HCT116 (cell line): ENCODE data around the gene BEND3. TPM values are rescaled to one million over a fixed set of nuclear protein-coding genes. Genes with fewer than 3 reads are reported as not detected.
"Not testable (repeated sequence)": the region's sequence is repeated elsewhere in the genome, so short reads cannot be mapped to it uniquely, and the experiment has no call there.

Experiments
- ATAC-seq: fragments of 200-7000 bp; cut with Tn5 transposase; 2 replicates; pipeline ENCODE4 v1.9.1; 2020; ENCODE audit warnings: mild to moderate bottlenecking, moderate library complexity
- BruUV-seq: library from RNA; stranded (reverse); fragments of 400-500 nt; replicated peaks from 2 replicates; lab custom pipeline; 2021; lab: Mats Ljungman, UMichigan
- CTCF ChIA-PET: fragments of 300-600 bp; sonication (Branson Sonifier 250); formaldehyde crosslinking; loops from one replicate; lab custom pipeline; 2021; ENCODE audit warnings: antibody characterized with exemption; lab: Charles Lee
- POLR2A ChIA-PET: fragments of 300-600, 350-600 bp; sonication (Branson Sonifier 250); formaldehyde crosslinking; loops from one replicate; lab custom pipeline; 2021; ENCODE audit warnings: antibody characterized with exemption; lab: Charles Lee
- RAD21 ChIA-PET, 2 experiments: fragments of 300-600 bp; sonication (Branson Sonifier 250); formaldehyde crosslinking; loops; one replicate each; lab custom pipeline; 2023; ENCODE audit warnings: low total read pairs in 2 of 2; ENCODE audit not compliant: uncharacterized antibody in 2 of 2, unreplicated experiment in 2 of 2, low non-redundant PET in 1 of 2; lab: Charles Lee
- DNase-seq: peaks from one replicate; pipeline ENCODE4 v3.0.0-alpha.2; 2010; ENCODE audit warnings: low read depth, low spot score
- H2AFZ ChIP-seq: fragments of 200-600 bp; shearing (Covaris generic), sonication (generic); 2 replicates; pipeline ENCODE4 v1.6.1; 2017; ENCODE audit warnings: low read depth, mixed run types, mixed read lengths, antibody characterized with exemption, low read length; ENCODE audit not compliant: poor library complexity, severe bottlenecking
- H3K27ac ChIP-seq: 2 replicates; pipeline ENCODE4 v1.5.1; 2012; ENCODE audit warnings: low read depth, low read length
- H3K27me3 ChIP-seq: fragments of 200-600 bp; sonication (generic); 2 replicates; pipeline ENCODE4 v1.6.1; 2016; ENCODE audit warnings: mixed run types, low read length, mixed read lengths; ENCODE audit not compliant: insufficient read depth
- H3K36me3 ChIP-seq, 2 experiments: fragments of 200-500 bp in 1 of 2; fragments of 200-600 bp in 1 of 2; sonication (Bioruptor generic) in 1 of 2; sonication (generic) in 1 of 2; 2 replicates each; pipeline versions ENCODE4 v1.5.1 to v1.6.1; 2014 to 2016; ENCODE audit warnings: low read length in 2 of 2, inconsistent platforms in 1 of 2, mixed read lengths in 1 of 2, mixed run types in 1 of 2; ENCODE audit not compliant: insufficient read depth in 2 of 2, control insufficient read depth in 1 of 2
- H3K4me1 ChIP-seq, 2 experiments: fragments of 200-600 bp in 1 of 2; sonication (generic) in 1 of 2; 2 replicates each; pipeline versions ENCODE4 v1.5.1 to v1.6.1; 2012 to 2017; ENCODE audit warnings: low read length in 2 of 2, inconsistent platforms in 1 of 2, mild to moderate bottlenecking in 1 of 2, mixed read lengths in 1 of 2, mixed run types in 1 of 2, moderate library complexity in 1 of 2; ENCODE audit not compliant: insufficient read depth in 2 of 2, control insufficient read depth in 1 of 2
- H3K4me2 ChIP-seq: fragments of 200-600 bp; sonication (generic); 2 replicates; pipeline ENCODE4 v1.6.1; 2017; ENCODE audit warnings: mixed run types, low read length, mixed read lengths
- H3K4me3 ChIP-seq, 2 experiments: fragments of 200-600 bp in 1 of 2; sonication (generic) in 1 of 2; replicated peaks in 1 of 2; 2 replicates each; pipeline ENCODE4 v1.5.1; 2011 to 2016; ENCODE audit warnings: low read length in 2 of 2, control low read depth in 1 of 2, low read depth in 1 of 2, mild to moderate bottlenecking in 1 of 2, mixed read lengths in 1 of 2, mixed run types in 1 of 2
- H3K79me2 ChIP-seq: fragments of 200-600 bp; sonication (generic); 2 replicates; pipeline ENCODE4 v1.6.1; 2017; ENCODE audit warnings: mild to moderate bottlenecking, mixed run types, low read length, moderate library complexity, mixed read lengths; ENCODE audit not compliant: insufficient read depth
- H3K9ac ChIP-seq: fragments of 200-600 bp; sonication (generic); 2 replicates; pipeline ENCODE4 v1.6.1; 2016; ENCODE audit warnings: low read length, mixed read lengths
- H3K9me2 ChIP-seq: fragments of 200-600 bp; sonication (generic), shearing (Covaris generic); 2 replicates; pipeline ENCODE4 v1.6.1; 2017; ENCODE audit warnings: mixed run types, mild to moderate bottlenecking, moderate library complexity; ENCODE audit not compliant: insufficient read depth
- H3K9me3 ChIP-seq, 2 experiments: fragments of 200-500 bp in 1 of 2; fragments of 200-600 bp in 1 of 2; sonication (Bioruptor generic) in 1 of 2; sonication (generic) in 1 of 2; 2 replicates each; pipeline ENCODE4 v1.6.1; 2014 to 2017; ENCODE audit warnings: low read length in 2 of 2, mixed read lengths in 2 of 2, inconsistent platforms in 1 of 2, low read depth in 1 of 2, mild to moderate bottlenecking in 1 of 2, mixed run types in 1 of 2, moderate library complexity in 1 of 2; ENCODE audit not compliant: control insufficient read depth in 1 of 2, insufficient read depth in 1 of 2
- H4K20me1 ChIP-seq: fragments of 200-600 bp; sonication (generic), shearing (Covaris generic); 2 replicates; pipeline ENCODE4 v1.6.1; 2017; ENCODE audit warnings: mixed run types, mild to moderate bottlenecking, moderate library complexity; ENCODE audit not compliant: insufficient read depth
- intact Hi-C: fragments of 100-400 bp; cut with micrococcal nuclease; formaldehyde crosslinking; loops from 2 replicates; pipeline ENCODE4 v1.10.0; 2022
- total RNA-seq: library from RNA; stranded (reverse); gene quantifications from one replicate; pipeline ENCODE4 v1.2.1, GENCODE V29; 2021; ENCODE audit not compliant: unreplicated experiment

BEND3 gene
- total RNA-seq, 1 experiment from 2014 or later = 6.3 TPM

- H3K4me2 ChIP-seq, H3K9ac ChIP-seq, H2AFZ ChIP-seq, H4K20me1 ChIP-seq, CTCF ChIA-PET, H3K79me2 ChIP-seq, BruUV-seq, intact Hi-C loops, H3K27ac ChIP-seq, H3K9me3 ChIP-seq, POLR2A ChIA-PET, RAD21 ChIA-PET, H3K4me3 ChIP-seq, H3K36me3 ChIP-seq, H3K27me3 ChIP-seq, ATAC-seq, DNase-seq, H3K9me2 ChIP-seq: not testable (repeated sequence)
- peaks cover 6 to 15% of the 10 kb centered on the region in 2 experiments; a peak in 3 of 4 replicates for H3K4me1 ChIP-seq
Measured at GRCh38 chr6:107136324-107136723, 21.0 kb upstream of the BEND3 start.

GRCh38 chr6:107135048-107135680 lies 19.8 kb upstream of the BEND3 start:
- H3K27me3 ChIP-seq, H3K9me2 ChIP-seq, BruUV-seq, POLR2A ChIA-PET, H3K9ac ChIP-seq, H3K9me3 ChIP-seq, H3K4me2 ChIP-seq, H4K20me1 ChIP-seq, H2AFZ ChIP-seq, H3K4me3 ChIP-seq, H3K36me3 ChIP-seq, H3K27ac ChIP-seq, CTCF ChIA-PET, RAD21 ChIA-PET, H3K79me2 ChIP-seq, DNase-seq, ATAC-seq, intact Hi-C loops: not testable (repeated sequence)
- H3K4me1 ChIP-seq = peaks cover 6 to 15% of the 10 kb centered on the region in 2 experiments; a peak in 3 of 4 replicates
